ENCODE results near the gene OR2T12.

- TF ChIP-seq CTCF (IDR thresholded peaks at IDR 0.05) = no peak
- TF ChIP-seq POLR2AphosphoS5 (IDR thresholded peaks at IDR 0.05) = no peak
- TF ChIP-seq POLR2A (IDR thresholded peaks at IDR 0.05) = no peak
- TF ChIP-seq EP300 (IDR thresholded peaks at IDR 0.05) = no peak
Measured at GRCh38 chr1:248268178-248268577, 35.0 kb downstream of the OR2T12 start.

Data from upper lobe of left lung (tissue), 4 donors.